Measurements from ENCODE around the gene JMJD7. TPM values are rescaled to one million over a fixed set of nuclear protein-coding genes. Genes with fewer than 3 reads are reported as not detected.

Gene JMJD7
- total RNA-seq, 1 donor from 2014 or later, result 4.4 TPM

- DNase-seq (ENCODE audit: low read depth), result no peak
These were observed 16.9 kb downstream of the JMJD7 start for GRCh38 chr15:41844814-41845213.

GRCh38 chr15:41847206-41847605 lies 19.3 kb downstream of the JMJD7 start:
- DNase-seq (ENCODE audit: low read depth), result no peak

- no peak for DNase-seq (ENCODE audit: low read depth)
These were observed 20.1 kb downstream of the JMJD7 start for GRCh38 chr15:41847981-41848380.

- no peak for DNase-seq (ENCODE audit: low read depth)
These were observed 20.7 kb downstream of the JMJD7 start for GRCh38 chr15:41848631-41849030.

- no peak for DNase-seq (ENCODE audit: low read depth)
These were observed 21.3 kb downstream of the JMJD7 start for GRCh38 chr15:41849204-41849603.

GRCh38 chr15:41849861-41850260 lies 22.0 kb downstream of the JMJD7 start:
- no peak for DNase-seq (ENCODE audit: low read depth)

GRCh38 chr15:41850482-41851166 lies 22.7 kb downstream of the JMJD7 start:
- no peak for DNase-seq (ENCODE audit: low read depth)

- DNase-seq (ENCODE audit: low read depth), result no peak
These were observed 23.3 kb downstream of the JMJD7 start for GRCh38 chr15:41851167-41851523.

- no peak for DNase-seq (ENCODE audit: low read depth)
These were observed 24.0 kb downstream of the JMJD7 start for GRCh38 chr15:41851755-41852370.

- no peak for DNase-seq (ENCODE audit: low read depth)
These were observed 25.1 kb downstream of the JMJD7 start for GRCh38 chr15:41852736-41853590.

GRCh38 chr15:41853831-41854230 lies 25.9 kb downstream of the JMJD7 start:
- no peak for DNase-seq (ENCODE audit: low read depth)

GRCh38 chr15:41854443-41854842 lies 26.6 kb downstream of the JMJD7 start:
- no peak for DNase-seq (ENCODE audit: low read depth)

GRCh38 chr15:41855261-41855961 lies 27.5 kb downstream of the JMJD7 start:
- no peak for DNase-seq (ENCODE audit: low read depth)

- no peak for DNase-seq (ENCODE audit: low read depth)
These were observed 28.4 kb downstream of the JMJD7 start for GRCh38 chr15:41856262-41856661.

GRCh38 chr15:41856716-41857115 lies 28.8 kb downstream of the JMJD7 start:
- DNase-seq (ENCODE audit: low read depth), result no peak

GRCh38 chr15:41857316-41857715 lies 29.4 kb downstream of the JMJD7 start:
- no peak for DNase-seq (ENCODE audit: low read depth)

GRCh38 chr15:41858756-41859155 lies 30.9 kb downstream of the JMJD7 start:
- no peak for DNase-seq (ENCODE audit: low read depth)

GRCh38 chr15:41860049-41860828 lies 32.3 kb downstream of the JMJD7 start:
- no peak for DNase-seq (ENCODE audit: low read depth)

- no peak for DNase-seq (ENCODE audit: low read depth)
These were observed 34.0 kb downstream of the JMJD7 start for GRCh38 chr15:41861736-41862356.

- no peak for DNase-seq (ENCODE audit: low read depth)
These were observed 34.7 kb downstream of the JMJD7 start for GRCh38 chr15:41862515-41863116.

Data from renal cortical epithelial cell (primary cell).